ENCODE measurements around the gene ITGB5. TPM values are rescaled to one million over a fixed set of nuclear protein-coding genes. Genes with fewer than 3 reads are reported as not detected.

ITGB5 gene
- polyA plus RNA-seq, 1 experiment, result 393 TPM

GRCh38 chr3:124877674-124878073, 9.5 kb downstream of the ITGB5 start:
- CTCF ChIA-PET, result no interaction called here
- TF ChIP-seq, protein P1, sequence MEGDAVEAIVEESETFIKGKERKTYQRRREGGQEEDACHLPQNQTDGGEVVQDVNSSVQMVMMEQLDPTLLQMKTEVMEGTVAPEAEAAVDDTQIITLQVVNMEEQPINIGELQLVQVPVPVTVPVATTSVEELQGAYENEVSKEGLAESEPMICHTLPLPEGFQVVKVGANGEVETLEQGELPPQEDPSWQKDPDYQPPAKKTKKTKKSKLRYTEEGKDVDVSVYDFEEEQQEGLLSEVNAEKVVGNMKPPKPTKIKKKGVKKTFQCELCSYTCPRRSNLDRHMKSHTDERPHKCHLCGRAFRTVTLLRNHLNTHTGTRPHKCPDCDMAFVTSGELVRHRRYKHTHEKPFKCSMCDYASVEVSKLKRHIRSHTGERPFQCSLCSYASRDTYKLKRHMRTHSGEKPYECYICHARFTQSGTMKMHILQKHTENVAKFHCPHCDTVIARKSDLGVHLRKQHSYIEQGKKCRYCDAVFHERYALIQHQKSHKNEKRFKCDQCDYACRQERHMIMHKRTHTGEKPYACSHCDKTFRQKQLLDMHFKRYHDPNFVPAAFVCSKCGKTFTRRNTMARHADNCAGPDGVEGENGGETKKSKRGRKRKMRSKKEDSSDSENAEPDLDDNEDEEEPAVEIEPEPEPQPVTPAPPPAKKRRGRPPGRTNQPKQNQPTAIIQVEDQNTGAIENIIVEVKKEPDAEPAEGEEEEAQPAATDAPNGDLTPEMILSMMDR (IDR thresholded peaks at IDR 0.05; ENCODE audit: insufficient read depth, low read depth, low read length), result no peak
- Histone ChIP-seq H3K36me3 (ENCODE audit: control insufficient read depth, insufficient read depth, low read length) (no peaks in the 10 kb centered on the region; the same call in 1 of the 2 replicates), H3K27me3 (ENCODE audit: control insufficient read depth, insufficient read depth, low read length) (no peaks in the 10 kb centered on the region), H3K4me3 (ENCODE audit: low read depth, low read length) (no peak overlapping the region)
- POLR2A ChIA-PET, result no interaction called here
- no peak for DNase-seq (ENCODE audit: low read depth)

DNA sequence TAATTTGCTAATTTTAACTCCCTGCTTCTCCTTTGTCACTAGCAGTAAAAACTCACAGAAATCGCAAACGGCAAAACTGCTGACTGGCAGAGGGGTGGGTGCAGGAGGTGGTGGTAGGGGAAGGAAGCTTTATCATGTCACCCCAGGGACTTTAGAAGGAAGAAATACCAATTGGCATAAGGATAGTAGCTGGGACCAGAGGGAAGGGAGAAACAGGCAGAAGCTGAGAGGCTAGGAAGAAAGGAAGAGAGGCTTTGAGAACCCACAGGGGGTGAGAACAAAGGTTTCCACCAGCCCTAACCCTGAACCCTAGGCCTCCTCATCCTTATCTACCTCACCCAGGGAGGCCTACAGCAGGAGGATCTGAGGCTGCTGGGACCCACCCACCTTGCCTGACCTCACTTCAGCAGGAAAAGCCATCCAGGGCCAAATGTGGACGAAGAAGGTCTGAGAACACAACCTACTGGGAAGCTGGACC, 10.7 kb downstream of the ITGB5 start:
- TF ChIP-seq, protein P1 (IDR thresholded peaks at IDR 0.05; ENCODE audit: insufficient read depth, low read depth, low read length), result no peak
- no peak for DNase-seq (ENCODE audit: low read depth)
- ChIA-PET POLR2A (no interaction called here), CTCF (interaction anchor here (0.6 kb wide), 1 partner anchor 17 kb away, joined by 3 read pairs; no protein-coding TSS in a partner anchor)
- H3K27me3 ChIP-seq (ENCODE audit: control insufficient read depth, insufficient read depth, low read length), result no peaks in the 10 kb centered on the region
- peaks cover 3% of the 10 kb centered on the region for H3K36me3 ChIP-seq (ENCODE audit: control insufficient read depth, insufficient read depth, low read length)
- no peak overlapping the region for H3K4me3 ChIP-seq (ENCODE audit: low read depth, low read length)

- TF ChIP-seq, protein P1 (IDR thresholded peaks at IDR 0.05; ENCODE audit: insufficient read depth, low read depth, low read length), result no peak
- ChIA-PET POLR2A (no interaction called here), CTCF (interaction anchor here (1.2 kb wide), 1 partner anchor 16 kb away, joined by 3 read pairs; no protein-coding TSS in a partner anchor)
- no peak for DNase-seq (ENCODE audit: low read depth)
- Histone ChIP-seq H3K4me3 (ENCODE audit: low read depth, low read length) (no peak overlapping the region), H3K36me3 (ENCODE audit: control insufficient read depth, insufficient read depth, low read length) (peaks cover 3% of the 10 kb centered on the region), H3K27me3 (ENCODE audit: control insufficient read depth, insufficient read depth, low read length) (no peaks in the 10 kb centered on the region)
Observed at GRCh38 chr3:124873226-124873625, 13.9 kb downstream of the ITGB5 start.

GRCh38 chr3:124867511-124867910, 19.7 kb downstream of the ITGB5 start:
- DNase-seq (ENCODE audit: low read depth), result no peak
- TF ChIP-seq, protein P1 (IDR thresholded peaks at IDR 0.05; ENCODE audit: insufficient read depth, low read depth, low read length), result no peak
- no peaks in the 10 kb centered on the region for H3K27me3 ChIP-seq (ENCODE audit: control insufficient read depth, insufficient read depth, low read length)
- POLR2A ChIA-PET, result no interaction called here
- CTCF ChIA-PET, result no interaction called here
- H3K4me3 ChIP-seq (ENCODE audit: low read depth, low read length), result no peak overlapping the region
- peaks cover 3% of the 10 kb centered on the region for H3K36me3 ChIP-seq (ENCODE audit: control insufficient read depth, insufficient read depth, low read length)

DNA sequence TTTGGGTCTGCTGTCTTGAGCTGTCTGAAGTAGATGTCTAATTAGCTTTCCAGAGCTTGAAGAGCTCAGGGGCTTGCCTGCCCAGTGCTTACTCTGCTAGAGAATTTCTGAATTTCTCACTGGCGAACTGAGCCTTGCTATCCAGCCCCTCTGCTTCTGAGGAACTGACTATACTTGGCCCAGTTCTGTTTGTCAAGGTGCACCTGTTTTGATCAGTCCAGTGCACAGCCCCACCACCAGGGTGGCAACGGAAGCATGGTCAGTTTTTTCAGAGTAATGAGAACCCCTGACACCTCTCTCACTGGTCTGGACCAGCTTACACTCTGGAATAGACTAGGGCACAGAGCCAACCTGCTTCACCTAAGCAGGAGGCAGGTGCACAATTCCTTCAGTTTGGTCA, 25.2 kb downstream of the ITGB5 start:
- POLR2A ChIA-PET, result no interaction called here
- DNase-seq (ENCODE audit: low read depth), result no peak
- Histone ChIP-seq H3K36me3 (ENCODE audit: control insufficient read depth, insufficient read depth, low read length) (no peaks in the 10 kb centered on the region), H3K4me3 (ENCODE audit: low read depth, low read length) (no peak overlapping the region), H3K27me3 (ENCODE audit: control insufficient read depth, insufficient read depth, low read length) (no peaks in the 10 kb centered on the region)
- TF ChIP-seq, protein P1 (IDR thresholded peaks at IDR 0.05; ENCODE audit: insufficient read depth, low read depth, low read length), result no peak
- CTCF ChIA-PET, result interaction anchor here (1.8 to 1.9 kb wide), 2 partner anchors 13 to 39 kb away, joined by 5 read pairs; no protein-coding TSS in a partner anchor
